Astrocyte (in vitro differentiated cells and primary cell): ENCODE data around the gene CHERP. TPM values are rescaled to one million over a fixed set of nuclear protein-coding genes. Genes with fewer than 3 reads are reported as not detected.
A peak's percentile ranks its signal among the peaks of the same experiment; 100 is the strongest.

Source experiments
- DNase-seq: peaks from one replicate; pipeline ENCODE4 v3.0.0-alpha.2; 2010; ENCODE audit warnings: low read depth
- FAIRE-seq: peaks from 2 replicates; lab custom pipeline; 2011; peaks lifted over from hg19 to GRCh38; lab: Jason Lieb, UNC
- H2AFZ ChIP-seq: 2 replicates; pipeline ENCODE4 v1.6.0; 2012; ENCODE audit warnings: low read depth, low read length, inconsistent platforms
- H3K27ac ChIP-seq: 2 replicates; pipeline ENCODE4 v1.5.1; 2011; ENCODE audit warnings: low read depth, low read length, inconsistent platforms
- H3K27me3 ChIP-seq: 2 replicates; pipeline ENCODE4 v1.6.0; 2011; ENCODE audit warnings: low read length, inconsistent platforms; ENCODE audit not compliant: insufficient read depth
- H3K36me3 ChIP-seq: 2 replicates; pipeline ENCODE4 v1.5.1; 2011; ENCODE audit warnings: low read length, inconsistent platforms; ENCODE audit not compliant: insufficient read depth
- H3K4me1 ChIP-seq: 2 replicates; pipeline ENCODE4 v1.5.1; 2011; ENCODE audit warnings: low read length, inconsistent platforms; ENCODE audit not compliant: insufficient read depth
- H3K4me2 ChIP-seq: 2 replicates; pipeline ENCODE4 v1.6.0; 2012; ENCODE audit warnings: low read length, inconsistent platforms
- H3K4me3 ChIP-seq: 2 replicates; pipeline ENCODE4 v1.5.1; 2011; ENCODE audit warnings: low read depth, mild to moderate bottlenecking, low read length, inconsistent platforms; ENCODE audit not compliant: insufficient read depth
- H3K79me2 ChIP-seq: 2 replicates; pipeline ENCODE4 v1.6.0; 2012; ENCODE audit warnings: mild to moderate bottlenecking, low read length, inconsistent platforms; ENCODE audit not compliant: insufficient read depth
- H3K9ac ChIP-seq: 2 replicates; pipeline ENCODE4 v1.6.0; 2012; ENCODE audit warnings: mild to moderate bottlenecking, low read length, inconsistent platforms
- H3K9me3 ChIP-seq: 2 replicates; pipeline ENCODE4 v1.5.1; 2012; ENCODE audit warnings: low read depth, mild to moderate bottlenecking, low read length, inconsistent platforms; ENCODE audit not compliant: insufficient read depth
- H4K20me1 ChIP-seq: 2 replicates; pipeline ENCODE4 v1.6.0; 2012; ENCODE audit warnings: low read length, inconsistent platforms; ENCODE audit not compliant: insufficient read depth
- H3K27ac Mint-ChIP-seq: one replicate; pipeline ENCODE4 v1.8.0; 2021; ENCODE audit warnings: mild to moderate bottlenecking, mixed read lengths; ENCODE audit not compliant: unreplicated experiment
- H3K27me3 Mint-ChIP-seq: one replicate; pipeline ENCODE4 v1.8.0; 2021; ENCODE audit warnings: low read depth, mixed read lengths; ENCODE audit not compliant: unreplicated experiment
- H3K36me3 Mint-ChIP-seq: one replicate; pipeline ENCODE4 v1.8.0; 2021; ENCODE audit warnings: low read depth, mixed read lengths; ENCODE audit not compliant: unreplicated experiment
- H3K4me1 Mint-ChIP-seq: one replicate; pipeline ENCODE4 v1.8.0; 2021; ENCODE audit warnings: low read depth, mixed read lengths; ENCODE audit not compliant: unreplicated experiment
- H3K4me3 Mint-ChIP-seq: one replicate; pipeline ENCODE4 v1.8.0; 2021; ENCODE audit warnings: mild to moderate bottlenecking, moderate library complexity, mixed read lengths; ENCODE audit not compliant: unreplicated experiment
- H3K9me3 Mint-ChIP-seq: one replicate; pipeline ENCODE4 v1.8.0; 2021; ENCODE audit warnings: mild to moderate bottlenecking, mixed read lengths; ENCODE audit not compliant: unreplicated experiment
- CTCF ChIP-seq: IDR thresholded peaks from 2 replicates; pipeline ENCODE4 v1.5.1; 2011; ENCODE audit warnings: low read depth, mild to moderate bottlenecking, inconsistent platforms, low read length, moderate library complexity; ENCODE audit not compliant: insufficient read depth
- EZH2 ChIP-seq: IDR thresholded peaks from 2 replicates; pipeline ENCODE4 v1.6.1; 2012; ENCODE audit warnings: mild to moderate bottlenecking, low read length, inconsistent platforms; ENCODE audit not compliant: insufficient read depth
- total RNA-seq: library from RNA; stranded (reverse); gene quantifications from 2 replicates; pipeline ENCODE4 v1.2.1, GENCODE V29; 2021

CHERP gene
- total RNA-seq, 1 donor from 2014 or later: 45.3 TPM

DNA sequence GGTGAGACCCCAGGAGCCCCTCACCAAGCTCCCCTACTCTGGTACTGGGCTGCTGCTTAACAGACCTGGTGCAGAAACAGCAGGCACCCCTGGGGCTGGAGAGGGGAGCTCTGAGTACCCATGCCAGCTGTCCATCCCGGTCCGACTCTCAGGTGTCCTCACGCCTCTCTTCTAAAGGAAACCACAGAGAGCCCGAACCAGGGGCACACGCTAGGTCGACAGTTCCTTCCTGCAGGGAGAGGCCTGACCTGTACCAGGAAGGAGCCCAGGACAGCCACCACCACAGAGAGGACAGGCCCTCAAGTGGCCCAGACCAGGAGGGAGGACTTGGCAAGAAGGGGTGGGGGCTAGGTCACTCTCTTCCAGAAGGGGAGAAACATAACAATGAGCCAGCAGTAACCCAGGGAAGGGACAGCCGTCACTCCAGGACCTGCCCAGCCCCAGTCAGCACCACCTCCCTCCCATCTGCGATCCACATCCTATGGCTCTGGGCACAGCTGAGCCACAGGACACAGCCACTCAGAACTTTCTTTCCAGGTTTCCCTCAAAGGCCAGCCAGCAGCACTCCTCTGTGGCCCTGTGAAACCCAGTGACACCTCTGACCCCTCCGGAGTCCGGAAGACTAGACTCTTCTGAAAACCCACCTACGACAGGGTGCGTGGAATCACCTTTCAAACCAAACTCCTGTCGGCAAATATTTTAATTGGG lies 43.0 kb upstream of the CHERP start:
- DNase-seq (no peak), FAIRE-seq (no peak)
- no peaks in the 10 kb centered on the region for H3K27me3 ChIP-seq
- H3K27ac ChIP-seq: peak overlapping the region; percentile 36
- Mint-ChIP-seq H3K4me1 (peaks cover 64% of the 10 kb centered on the region), H3K36me3 (peaks cover 8% of the 10 kb centered on the region), H3K27me3 (no peaks in the 10 kb centered on the region), H3K4me3 (peak overlapping the region; percentile 67), H3K9me3 (peaks cover 2% of the 10 kb centered on the region), H3K27ac (peak overlapping the region; percentile 84)
- H3K79me2 ChIP-seq: peaks cover 98% of the 10 kb centered on the region
- H3K36me3 ChIP-seq: no peaks in the 10 kb centered on the region
- H3K4me1 ChIP-seq: peaks cover 48% of the 10 kb centered on the region
- TF ChIP-seq EZH2 (no peak), CTCF (no peak)
- H4K20me1 ChIP-seq: peaks cover 98% of the 10 kb centered on the region
- no peaks in the 10 kb centered on the region for H3K9me3 ChIP-seq
- peak overlapping the region; percentile 55 for H3K9ac ChIP-seq
- no peak overlapping the region for H2AFZ ChIP-seq
- H3K4me2 ChIP-seq: no peak overlapping the region
- H3K4me3 ChIP-seq: no peak overlapping the region

DNA sequence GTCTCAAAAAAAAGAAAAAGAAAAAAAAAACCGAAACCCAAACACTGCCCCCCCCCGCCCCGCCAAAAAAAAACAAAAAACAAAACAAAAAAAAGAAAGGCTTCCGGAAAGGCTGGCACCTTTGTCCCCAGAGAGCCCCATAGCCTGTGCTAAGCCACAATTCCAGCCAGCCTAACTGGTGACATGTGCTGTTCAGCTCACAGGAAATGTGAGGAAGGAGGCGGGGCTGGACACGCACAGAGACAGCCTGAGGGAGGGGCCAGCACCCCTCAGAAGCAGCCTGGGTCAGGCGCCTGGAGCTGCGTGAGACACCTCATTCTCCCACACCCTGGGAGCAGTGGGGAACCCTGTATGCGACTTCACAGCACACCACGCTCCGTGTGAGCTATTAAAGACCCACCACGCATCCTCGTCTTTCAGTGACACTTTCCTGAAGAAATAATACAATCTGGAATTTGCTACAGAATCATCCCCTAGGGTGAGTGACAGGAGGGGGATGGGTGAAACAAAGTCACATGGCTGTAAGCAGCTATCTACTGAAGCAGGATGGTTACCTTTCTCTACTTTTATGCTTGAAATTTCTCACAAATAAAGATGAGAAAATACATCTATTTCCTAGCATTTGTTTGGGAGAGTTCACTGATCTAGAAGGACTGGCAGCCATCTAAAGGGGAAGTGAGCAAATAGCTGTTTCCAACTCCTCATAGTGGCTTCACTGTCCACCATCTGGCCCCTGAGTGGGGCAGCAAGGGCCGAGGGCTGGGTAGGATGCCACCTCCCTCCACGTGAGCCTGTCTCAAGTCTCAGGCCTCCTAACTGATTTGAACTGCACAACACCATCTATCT lies 42.2 kb upstream of the CHERP start:
- no peaks in the 10 kb centered on the region for H3K27me3 ChIP-seq
- Mint-ChIP-seq H3K36me3 (peaks cover 9% of the 10 kb centered on the region), H3K4me1 (peaks cover 60% of the 10 kb centered on the region), H3K9me3 (peaks cover 2% of the 10 kb centered on the region), H3K27ac (peak overlapping the region; percentile 84), H3K4me3 (peak overlapping the region; percentile 67), H3K27me3 (no peaks in the 10 kb centered on the region)
- H4K20me1 ChIP-seq: peaks cover 98% of the 10 kb centered on the region
- H3K9ac ChIP-seq: peak overlapping the region; percentile 55
- peak overlapping the region; percentile 80 for H3K4me2 ChIP-seq
- H3K9me3 ChIP-seq: no peaks in the 10 kb centered on the region
- no peak overlapping the region for H2AFZ ChIP-seq
- no peak for FAIRE-seq
- H3K4me1 ChIP-seq: peaks cover 48% of the 10 kb centered on the region
- H3K27ac ChIP-seq: peak overlapping the region; percentile 36
- no peaks in the 10 kb centered on the region for H3K36me3 ChIP-seq
- peaks cover 98% of the 10 kb centered on the region for H3K79me2 ChIP-seq
- TF ChIP-seq EZH2: no peak
- no peak for TF ChIP-seq CTCF
- no peak overlapping the region for H3K4me3 ChIP-seq
- DNase-seq: peak; percentile 66
